ENCODE data around the gene NAA38. TPM values are rescaled to one million over a fixed set of nuclear protein-coding genes. Genes with fewer than 3 reads are reported as not detected.

NAA38 gene
- total and polyA plus RNA-seq, 8 donors = 20.1 to 87.2 (median 28.0) TPM

- Histone ChIP-seq H3K4me3 (peak overlapping the region; percentile 56 to 71 (median 61)), H3K4me1 (peaks cover 17 to 29% (median 18%) of the 10 kb centered on the region in 3 donors), H3K27ac (peak overlapping the region; percentile 90 to 99 (median 96)), H3K36me3 (peaks cover 0 to 2% (median 1%) of the 10 kb centered on the region in 3 donors), H3K9me3 (no peaks in the 10 kb centered on the region), H3K27me3 (no peaks in the 10 kb centered on the region)
- intact Hi-C loops (cut with DNase I) = no loop called here
- WGBS, 2 donors = 0 to 1% methylated on average over 40 to 46 of the region's 46 CpGs
- ATAC-seq (peak; percentile 66 to 78 (median 70)), DNase-seq (peak; percentile 88 to 96 (median 94)), FAIRE-seq (no peak)
- TF ChIP-seq CTCF (IDR thresholded peaks at IDR 0.05) = no peak
Observed at GRCh38 chr17:7841915-7842379, 15.4 kb downstream of the NAA38 start.

DNA sequence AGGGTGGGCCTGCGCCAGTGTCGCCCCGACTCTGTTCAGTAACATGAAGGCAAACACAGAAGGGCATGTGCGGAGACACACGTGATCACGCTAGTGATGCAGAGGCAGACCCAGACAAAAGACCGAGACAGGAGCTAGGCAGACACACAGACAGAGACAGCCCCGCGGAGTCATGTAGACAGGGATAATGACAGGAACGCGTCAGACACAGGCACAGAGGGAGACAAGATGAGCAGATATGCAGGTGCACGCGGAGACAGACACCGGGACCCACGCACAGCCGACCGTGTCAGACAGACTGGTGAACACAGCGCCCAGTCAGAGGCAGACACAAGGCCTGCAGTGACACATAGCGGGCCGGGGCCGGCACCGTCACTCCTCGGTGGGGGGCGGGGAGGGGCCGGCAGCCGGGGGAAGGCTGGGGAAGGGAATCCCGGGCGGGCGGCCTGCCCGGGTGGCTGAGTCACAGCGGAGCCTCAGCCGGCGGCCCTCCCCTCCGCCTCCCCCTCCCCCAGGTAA is 15.9 kb downstream of the NAA38 start:
- Histone ChIP-seq H3K4me1 (peaks cover 17 to 29% (median 18%) of the 10 kb centered on the region in 3 donors), H3K27ac (peak overlapping the region; percentile 90 to 99 (median 96)), H3K36me3 (no peaks in the 10 kb centered on the region), H3K27me3 (no peaks in the 10 kb centered on the region), H3K4me3 (peak overlapping the region; percentile 56 to 71 (median 61)), H3K9me3 (no peaks in the 10 kb centered on the region)
- FAIRE-seq = no peak
- no peak for TF ChIP-seq CTCF (IDR thresholded peaks at IDR 0.05)
- intact Hi-C loops (cut with DNase I) = no loop called here
- DNase-seq = peak in 5 of 6 donors; percentile 91 to 96 (median 94)
- ATAC-seq = peak; percentile 50 to 60 (median 54)
- WGBS, 2 donors = 1 to 2% methylated on average over 27 to 34 of the region's 34 CpGs

DNA sequence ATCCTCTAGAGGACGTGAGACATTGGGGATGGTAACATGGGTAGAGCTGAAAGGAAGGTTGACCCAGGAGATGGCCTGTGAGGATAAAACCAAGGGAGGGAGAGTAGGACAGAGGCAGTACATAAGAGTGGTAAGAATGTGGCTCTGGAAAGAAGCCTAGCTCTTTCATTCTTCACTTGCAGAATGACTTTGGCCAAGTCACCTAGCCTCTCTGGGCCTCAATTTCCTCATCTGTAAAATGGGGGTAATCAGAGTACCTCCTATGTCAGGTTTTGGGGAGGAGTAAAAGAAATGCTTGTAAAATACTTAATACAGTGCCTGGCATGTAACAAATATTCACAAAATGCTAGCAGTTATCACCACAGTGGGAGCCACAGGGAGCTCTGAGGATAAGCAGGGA is 16.5 kb downstream of the NAA38 start:
- H3K4me3 ChIP-seq = peak overlapping the region in 1 of 4 donors; percentile 59
- H3K4me1 ChIP-seq = peaks cover 17 to 29% (median 18%) of the 10 kb centered on the region in 3 donors
- 58 to 60% methylated on average over 1 of the region's 1 CpG for WGBS, 2 donors
- DNase-seq (peak in 1 of 6 donors; percentile 9), FAIRE-seq (no peak), ATAC-seq (no peak)
- TF ChIP-seq CTCF (IDR thresholded peaks at IDR 0.05) = no peak
- H3K36me3 ChIP-seq = no peaks in the 10 kb centered on the region
- H3K27me3 ChIP-seq = no peaks in the 10 kb centered on the region
- intact Hi-C loops (cut with DNase I) = no loop called here
- H3K27ac ChIP-seq = peak overlapping the region; percentile 90 to 99 (median 96)
- no peaks in the 10 kb centered on the region for H3K9me3 ChIP-seq

GRCh38 chr17:7840441-7840840 is 16.9 kb downstream of the NAA38 start:
- 35 to 42% methylated on average over 1 of the region's 1 CpG for WGBS, 2 donors
- FAIRE-seq = no peak
- intact Hi-C loops (cut with DNase I) = no loop called here
- Histone ChIP-seq H3K9me3 (no peaks in the 10 kb centered on the region), H3K4me1 (peaks cover 13 to 26% (median 15%) of the 10 kb centered on the region in 3 donors), H3K27ac (peak overlapping the region in 1 of 4 donors; percentile 96), H3K36me3 (no peaks in the 10 kb centered on the region), H3K27me3 (no peaks in the 10 kb centered on the region), H3K4me3 (no peak overlapping the region)
- DNase-seq = no peak
- no peak for ATAC-seq
- TF ChIP-seq CTCF (IDR thresholded peaks at IDR 0.05) = no peak

DNA sequence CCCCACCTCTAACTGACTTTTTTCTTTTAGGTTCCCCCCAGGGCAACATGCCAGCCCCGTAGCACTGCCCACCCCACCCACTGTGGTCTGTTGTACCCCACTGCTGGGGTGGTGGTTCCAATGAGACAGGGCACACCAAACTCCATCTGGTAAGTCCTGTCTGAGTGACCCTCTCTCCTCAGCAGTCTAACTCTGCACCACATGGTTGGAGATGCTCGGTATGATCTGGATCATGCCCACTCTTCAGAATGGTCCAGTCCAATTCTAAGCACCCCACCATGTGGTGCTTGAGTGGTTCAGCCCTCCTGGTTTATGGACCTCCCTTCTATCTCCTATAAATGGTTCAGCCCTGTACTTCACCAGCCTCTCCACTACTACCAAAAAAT is 17.5 kb downstream of the NAA38 start:
- intact Hi-C loops (cut with DNase I) = no loop called here
- no peaks in the 10 kb centered on the region for H3K27me3 ChIP-seq
- H3K27ac ChIP-seq = no peak overlapping the region
- no peak for ATAC-seq
- TF ChIP-seq CTCF (IDR thresholded peaks at IDR 0.05) = no peak
- no peak for FAIRE-seq
- peak in 1 of 6 donors; percentile 10 for DNase-seq
- no peaks in the 10 kb centered on the region for H3K9me3 ChIP-seq
- H3K4me1 ChIP-seq = peaks cover 8 to 20% (median 10%) of the 10 kb centered on the region in 3 donors
- WGBS, 2 donors = 58 to 71% methylated on average over 2 of the region's 2 CpGs
- no peak overlapping the region for H3K4me3 ChIP-seq
- no peaks in the 10 kb centered on the region for H3K36me3 ChIP-seq

All from pancreas (tissue), 10 donors.